Skin epidermis (tissue), 12 donors: ENCODE data around the gene DCAF15.
A peak's percentile ranks its signal among the peaks of the same experiment; 100 is the strongest.

ENCODE experiments used
- H3K27ac ChIP-seq, 21 experiments: fragments of 200-600 bp; sonication (generic) in 11 of 21; one replicate each; pipeline ENCODE4 v1.5.0; 2020; ENCODE audit warnings: mild to moderate bottlenecking in 3 of 21, inconsistent platforms in 2 of 21, moderate library complexity in 2 of 21
- H3K4me3 ChIP-seq, 7 experiments: fragments of 200-600 bp; sonication (generic) in 2 of 7; one replicate each; pipeline ENCODE4 v1.5.0; 2020; ENCODE audit warnings: inconsistent platforms in 2 of 7, mild to moderate bottlenecking in 2 of 7, moderate library complexity in 1 of 7

DCAF15 gene

DNA sequence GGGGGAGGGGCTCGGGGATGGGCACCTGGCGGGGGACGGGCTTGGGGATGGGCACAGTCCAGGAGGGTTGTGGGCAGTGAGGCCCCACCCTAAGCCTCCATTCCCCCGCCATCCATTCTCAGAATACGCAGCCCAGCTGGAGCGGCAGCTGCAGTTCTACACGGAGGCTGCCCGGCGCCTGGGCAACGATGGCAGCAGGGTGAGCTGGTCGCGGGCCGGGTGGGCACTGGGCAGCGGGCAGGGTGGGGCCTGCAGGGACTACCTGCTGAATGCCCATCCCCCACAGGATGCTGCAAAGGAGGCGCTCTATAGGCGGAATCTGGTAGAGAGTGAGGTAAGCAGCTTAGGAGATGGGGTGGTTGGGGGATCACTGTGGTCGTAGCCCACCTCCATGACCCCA, 22.4 kb upstream of the DCAF15 start:
- no peak overlapping the region for H3K27ac ChIP-seq
- H3K4me3 ChIP-seq, result no peak overlapping the region

DNA sequence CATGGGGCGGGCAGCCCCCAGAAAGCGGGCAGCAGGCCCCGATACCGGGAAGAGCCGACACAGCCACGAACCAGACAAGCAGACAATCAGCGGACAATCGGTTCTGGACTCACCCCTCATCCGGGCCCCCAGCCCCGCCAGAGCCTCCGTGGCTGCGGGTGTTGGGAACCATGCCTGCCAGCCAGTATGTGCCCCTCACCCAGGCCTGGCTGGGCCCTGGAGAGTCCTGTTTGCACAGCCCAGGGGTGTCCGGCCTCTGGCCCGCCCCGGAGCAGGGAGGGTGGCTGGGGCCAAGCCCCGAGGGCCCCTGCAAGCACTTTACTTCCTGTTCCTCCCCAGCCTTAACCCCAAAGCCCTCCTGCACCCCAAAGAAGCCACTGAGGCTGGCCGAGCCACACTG, 21.9 kb upstream of the DCAF15 start:
- Histone ChIP-seq H3K4me3 (no peak overlapping the region), H3K27ac (peak overlapping the region in 1 of 21 experiments; percentile 28)

DNA sequence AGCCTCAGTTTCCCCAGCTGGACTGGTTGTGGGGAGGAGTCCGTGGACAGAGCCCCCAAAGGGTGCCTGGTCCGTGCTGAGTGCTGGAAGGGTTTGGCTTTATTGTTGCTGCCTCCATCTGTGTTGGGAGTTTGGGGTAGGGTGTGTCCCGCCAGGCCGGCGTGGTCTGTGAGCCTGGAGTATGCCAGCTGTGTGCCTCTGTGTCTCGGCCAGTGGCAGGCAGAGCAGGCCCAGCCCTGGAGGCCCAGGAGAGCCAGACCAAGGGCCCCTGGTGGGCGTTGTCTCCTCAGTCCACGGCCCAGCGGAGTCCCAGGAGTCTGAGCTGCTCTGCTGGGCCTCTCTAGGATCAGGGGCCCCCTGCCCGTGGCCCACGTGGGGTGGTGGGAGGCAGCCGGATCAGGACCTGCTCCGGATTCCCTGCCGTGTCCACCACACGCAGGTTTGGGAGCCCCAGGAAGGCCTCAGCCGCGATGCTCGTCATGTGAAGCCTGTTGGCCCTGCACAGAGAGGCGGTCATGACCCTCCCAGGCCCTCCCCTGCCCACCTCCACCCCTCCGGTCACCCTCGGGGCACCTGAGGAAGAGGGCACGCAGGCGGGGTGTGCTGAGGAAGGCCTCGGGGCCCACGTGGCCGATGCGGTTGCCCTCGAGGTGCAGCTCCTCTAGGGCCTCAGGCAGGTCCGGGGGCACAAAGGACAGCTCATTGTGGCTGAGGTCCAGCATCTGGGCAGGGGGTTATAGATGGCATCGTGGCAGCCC, 20.7 kb upstream of the DCAF15 start:
- Histone ChIP-seq H3K27ac (peak overlapping the region in 1 of 21 experiments; percentile 34), H3K4me3 (no peak overlapping the region)

DNA sequence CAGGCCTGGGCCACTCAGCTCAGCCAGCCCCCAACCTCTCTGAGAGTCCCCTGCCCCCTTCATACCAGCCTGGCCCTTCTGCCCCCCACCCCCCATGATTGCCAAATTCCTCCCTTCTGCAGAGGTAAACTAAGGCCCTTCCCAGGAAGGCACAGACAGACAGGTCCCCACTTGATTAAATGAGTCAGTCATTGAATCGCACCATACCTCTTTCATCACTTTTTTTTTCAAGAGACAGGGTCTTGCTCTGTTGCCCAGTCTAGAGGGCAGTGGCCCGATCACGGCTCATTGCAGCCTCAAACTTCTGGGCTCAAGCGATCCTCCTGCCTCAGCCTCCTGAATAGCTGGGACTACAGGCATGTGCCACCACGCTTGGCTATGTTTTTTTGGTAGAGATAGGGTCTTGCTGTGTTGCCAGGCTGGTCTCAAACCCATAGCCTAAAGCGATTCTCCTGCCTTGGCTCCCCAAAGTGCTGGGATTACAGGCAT, 20.1 kb upstream of the DCAF15 start:
- H3K27ac ChIP-seq, result peak overlapping the region in 1 of 21 experiments; percentile 34
- H3K4me3 ChIP-seq, result no peak overlapping the region

DNA sequence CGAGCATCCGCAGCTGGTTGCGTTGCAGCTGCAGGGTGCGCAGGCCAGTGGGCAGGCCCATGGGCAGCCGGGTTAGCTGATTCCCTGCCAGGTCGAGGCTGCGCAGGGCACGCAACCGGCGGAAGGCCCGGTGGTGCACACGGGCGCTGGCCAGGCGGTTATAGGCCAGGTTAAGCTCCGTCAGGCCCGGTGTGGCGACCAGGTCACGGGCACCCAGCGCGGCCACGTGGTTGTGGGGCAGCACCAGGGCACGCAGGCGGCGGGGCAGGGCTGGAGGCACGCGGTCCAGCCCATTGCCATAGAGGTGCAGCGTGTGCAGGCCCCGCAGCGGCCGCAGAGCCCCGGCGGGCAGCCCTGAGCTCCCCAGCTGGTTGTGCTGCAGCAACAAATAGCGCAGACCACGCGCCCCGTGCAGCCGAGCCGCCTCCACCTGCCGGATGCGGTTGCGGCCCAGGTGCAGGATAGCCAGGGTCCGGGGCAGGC, 19.4 kb upstream of the DCAF15 start:
- H3K4me3 ChIP-seq, result no peak overlapping the region
- no peak overlapping the region for H3K27ac ChIP-seq

DNA sequence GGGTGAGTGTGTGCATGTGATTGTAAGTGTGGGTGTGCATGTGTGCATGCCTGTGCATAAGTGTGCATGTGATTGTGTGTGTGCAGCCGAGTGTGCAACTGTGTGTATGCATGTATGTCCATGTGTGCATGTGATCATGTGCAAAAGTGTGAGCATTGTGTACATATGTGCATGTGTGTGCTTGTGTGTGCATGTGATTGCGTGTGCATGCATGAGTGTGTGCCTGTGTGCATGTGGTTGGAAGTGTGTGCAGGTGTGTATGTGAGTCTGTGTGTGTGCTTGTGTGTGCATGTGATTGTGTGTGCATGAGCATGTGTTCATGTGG, 17.6 kb upstream of the DCAF15 start:
- Histone ChIP-seq H3K27ac (no peak overlapping the region), H3K4me3 (no peak overlapping the region)

DNA sequence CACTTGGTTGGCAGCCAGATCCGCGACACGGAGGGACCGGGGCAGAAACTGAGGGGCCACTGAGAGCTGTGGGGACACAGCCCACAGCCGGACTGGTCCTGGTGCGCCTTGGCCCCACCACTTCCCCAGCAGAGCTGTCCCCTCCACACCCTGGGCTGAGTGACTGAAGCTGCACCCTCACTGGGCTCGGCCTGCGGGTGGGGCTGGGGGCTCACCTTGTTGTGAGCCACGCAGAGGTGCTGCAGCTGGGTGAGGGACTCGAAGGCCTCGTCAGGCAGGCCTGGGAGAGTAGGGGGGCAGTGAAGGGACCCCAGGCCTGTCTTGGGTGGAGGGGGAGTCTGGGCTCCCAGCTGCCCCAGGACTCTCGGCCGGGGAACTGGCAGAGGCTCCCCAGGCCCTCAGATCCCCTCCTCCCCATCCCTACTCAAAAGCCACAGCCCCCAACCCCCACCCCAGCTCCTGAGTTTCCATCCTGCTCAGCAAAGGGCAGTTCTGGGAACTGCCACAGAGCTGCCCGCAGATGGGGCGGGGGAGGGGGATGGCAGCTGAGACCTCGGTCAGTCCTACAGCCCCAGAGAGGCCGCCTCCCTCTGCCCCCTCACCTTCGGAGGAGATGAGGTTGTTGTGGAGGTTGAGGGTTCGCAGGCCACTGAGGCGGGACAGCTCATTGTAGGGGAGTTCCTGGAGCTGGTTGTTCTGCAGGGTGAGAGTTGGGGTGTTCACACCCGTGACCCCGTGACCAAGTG, 16.4 kb upstream of the DCAF15 start:
- Histone ChIP-seq H3K27ac (no peak overlapping the region), H3K4me3 (no peak overlapping the region)

DNA sequence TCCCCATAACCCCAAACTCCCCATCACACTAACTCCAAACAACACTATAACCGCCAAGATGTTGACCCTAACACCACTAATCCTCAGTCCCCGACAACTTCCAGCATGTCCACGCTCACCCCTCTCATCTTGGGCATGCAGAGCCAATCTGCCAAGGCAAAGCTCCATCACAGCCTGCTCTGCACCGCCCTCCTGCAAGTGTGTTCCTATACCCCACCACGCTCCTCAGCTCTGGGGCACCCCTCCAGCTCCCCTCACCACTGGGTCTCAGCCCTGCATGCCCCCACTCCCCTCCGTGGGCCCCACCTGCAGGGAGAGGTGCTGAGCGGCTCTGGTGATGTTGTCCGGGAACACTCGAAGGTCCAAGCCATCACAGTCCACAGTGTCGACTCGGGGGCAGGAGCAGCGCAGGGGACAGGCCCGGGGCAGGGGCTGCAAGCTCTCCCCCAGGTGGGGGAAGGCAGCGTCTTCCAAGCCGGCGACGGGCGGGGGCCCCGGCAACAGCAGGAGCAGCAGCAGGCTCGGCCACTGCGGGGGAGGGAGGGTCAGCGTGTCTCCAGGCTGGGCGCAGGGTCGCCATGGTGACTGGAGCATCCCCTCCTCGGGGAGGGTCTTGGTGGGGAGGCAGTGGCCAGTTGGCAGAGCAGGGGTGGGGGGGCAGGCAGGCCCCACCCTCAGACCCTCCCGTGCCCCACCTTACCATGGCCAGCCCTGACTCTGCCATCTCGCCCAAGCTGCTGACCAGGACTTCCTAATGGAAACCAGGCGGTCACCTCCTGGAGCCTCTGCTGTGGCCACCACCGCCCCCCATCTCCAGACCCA, 14.6 kb upstream of the DCAF15 start:
- Histone ChIP-seq H3K27ac (peak overlapping the region in 12 of 21 experiments; percentile 8 to 71 (median 56)), H3K4me3 (peak overlapping the region in 6 of 7 experiments; percentile 8 to 36 (median 20))

DNA sequence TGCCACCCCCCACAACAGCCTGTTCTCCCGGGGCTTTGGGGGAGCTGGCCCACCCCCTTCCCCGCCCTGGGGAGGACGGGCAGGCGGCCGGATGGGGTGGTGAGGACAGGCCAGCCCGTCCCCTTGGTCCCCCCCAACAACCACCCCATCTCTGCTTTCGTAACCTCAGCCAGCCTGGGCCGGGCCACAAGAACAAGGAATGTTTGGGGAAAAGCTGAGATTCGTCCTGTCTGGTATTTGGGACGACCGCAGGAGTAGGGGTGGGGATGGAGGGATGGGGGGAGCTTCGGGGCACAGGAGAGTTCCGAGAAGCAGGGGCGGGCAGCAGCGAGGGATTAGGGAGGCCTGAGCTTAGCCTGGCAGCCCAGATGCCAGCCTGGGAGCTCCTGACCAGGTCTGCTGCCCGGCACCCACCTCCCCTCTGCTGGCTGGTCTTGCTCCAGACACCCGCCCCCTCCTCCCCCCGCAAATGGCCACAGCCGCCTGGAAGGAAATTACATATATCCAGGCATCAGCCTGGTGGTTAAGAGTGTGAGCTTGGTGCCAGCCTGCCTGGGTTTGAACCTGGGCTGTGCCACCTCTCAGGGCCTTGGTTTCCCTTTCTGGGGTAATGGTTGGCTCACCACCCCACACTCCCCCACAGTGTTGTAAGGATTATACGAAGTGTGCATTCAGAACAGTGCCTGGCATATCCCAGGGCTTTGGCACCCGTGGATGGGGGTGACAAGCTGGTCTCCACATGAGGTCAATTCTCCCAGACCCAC, 13.8 kb upstream of the DCAF15 start, which contains the start of gene PODNL1:
Gene PODNL1, minus strand, starts transcription at position 117 of the 764 bp plus-strand sequence. CDS start 236 bp downstream, outside the sequence.
- Histone ChIP-seq H3K4me3 (peak within 1 kb of the TSS in 6 of 7 experiments; percentile 8 to 36 (median 20)), H3K27ac (peak within 1 kb of the TSS in 14 of 21 experiments; percentile 8 to 71 (median 48))

DNA sequence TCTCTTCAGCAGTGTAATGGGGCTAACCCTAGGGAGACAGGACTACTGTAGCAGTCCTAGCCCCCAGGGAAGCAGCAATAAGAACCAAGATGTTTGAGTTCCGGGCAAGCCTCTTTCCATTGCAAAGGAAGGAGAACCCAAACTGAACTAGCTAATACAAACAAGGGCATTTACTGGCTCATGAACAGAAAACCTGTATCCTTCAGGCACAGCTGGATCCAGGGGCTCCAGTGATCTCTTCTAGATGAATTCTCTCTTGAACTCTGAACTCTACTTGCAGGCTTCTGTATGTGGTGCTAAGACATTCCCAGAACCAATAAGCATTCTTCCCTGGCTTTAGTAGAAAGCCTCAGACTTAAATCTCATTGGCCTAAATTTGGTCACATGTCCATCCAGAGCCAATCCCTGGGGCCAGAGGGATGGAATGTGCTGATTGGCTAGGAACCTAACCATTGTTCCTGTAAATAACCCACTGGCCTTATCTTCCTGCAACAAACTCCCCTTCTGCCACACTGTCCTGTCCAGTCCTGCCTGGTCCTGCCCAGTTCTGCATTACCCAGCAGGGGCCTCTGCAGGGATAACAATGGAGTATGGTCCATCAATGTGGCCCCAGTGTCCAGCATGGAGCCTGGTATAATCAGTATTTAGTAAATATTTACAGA, 10.2 kb upstream of the DCAF15 start:
- no peak overlapping the region for H3K27ac ChIP-seq
- no peak overlapping the region for H3K4me3 ChIP-seq

DNA sequence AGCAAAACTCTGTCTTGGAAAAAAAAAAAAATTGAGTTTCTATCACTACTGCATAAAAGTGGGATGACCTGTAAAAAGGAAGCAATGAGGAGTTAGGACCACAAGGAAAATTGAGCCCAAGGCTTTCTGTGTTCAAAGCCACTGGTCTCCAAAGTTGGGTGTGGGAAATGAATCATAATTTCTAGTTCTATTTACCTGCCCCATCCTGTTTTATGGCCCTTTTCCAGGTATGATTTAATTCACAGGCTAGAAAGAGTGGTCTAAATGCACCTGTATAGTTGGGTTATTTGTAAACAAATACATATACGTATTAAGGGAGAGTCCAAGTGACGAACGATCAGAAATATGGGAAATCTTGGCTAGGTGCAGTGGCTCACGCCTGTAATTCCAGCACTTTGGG, 5.9 kb upstream of the DCAF15 start:
- H3K27ac ChIP-seq, result no peak overlapping the region
- H3K4me3 ChIP-seq, result no peak overlapping the region

DNA sequence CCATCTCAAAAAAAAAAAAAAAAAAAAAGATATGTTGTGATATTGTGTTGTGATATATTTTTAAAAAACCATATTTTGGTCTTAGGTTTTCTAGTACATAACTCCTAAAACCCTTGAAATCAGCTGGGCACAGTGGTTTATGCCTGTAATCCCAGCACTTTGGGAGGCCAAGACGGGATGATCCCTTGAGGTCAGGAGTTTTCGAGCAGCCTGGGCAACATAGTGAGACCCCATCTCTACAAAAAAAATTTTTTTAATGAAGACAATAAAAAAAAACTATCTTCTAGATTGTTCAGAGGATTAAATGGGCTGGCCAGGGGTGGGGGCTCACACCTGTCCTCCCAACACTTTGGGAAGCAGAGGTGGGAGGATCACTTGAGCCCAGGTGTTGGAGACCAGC, 1.3 kb upstream of the DCAF15 start:
- H3K4me3 ChIP-seq, result no peak overlapping the region
- no peak overlapping the region for H3K27ac ChIP-seq

DNA sequence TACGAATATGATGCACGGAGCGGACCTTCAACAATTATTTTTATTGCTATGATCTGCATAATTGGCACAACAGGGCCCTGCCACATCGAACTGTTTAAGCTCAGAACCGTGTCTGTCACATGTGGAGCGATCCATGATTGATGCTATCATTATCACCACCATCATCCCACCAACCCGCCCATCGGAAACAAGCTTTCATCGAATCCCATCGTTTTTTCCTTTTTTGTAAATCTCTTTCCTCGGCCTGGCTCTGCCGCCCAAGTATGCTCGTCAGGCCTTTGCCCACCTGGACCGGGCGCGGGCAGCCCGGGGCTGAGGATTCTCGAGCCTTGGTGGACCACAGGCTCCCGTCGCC, 533 bp upstream of the DCAF15 start:
- H3K4me3 ChIP-seq, result peak overlapping the region in 6 of 7 experiments; percentile 20 to 86 (median 72)
- peak overlapping the region in 2 of 21 experiments; percentile 87 to 92 for H3K27ac ChIP-seq

DNA sequence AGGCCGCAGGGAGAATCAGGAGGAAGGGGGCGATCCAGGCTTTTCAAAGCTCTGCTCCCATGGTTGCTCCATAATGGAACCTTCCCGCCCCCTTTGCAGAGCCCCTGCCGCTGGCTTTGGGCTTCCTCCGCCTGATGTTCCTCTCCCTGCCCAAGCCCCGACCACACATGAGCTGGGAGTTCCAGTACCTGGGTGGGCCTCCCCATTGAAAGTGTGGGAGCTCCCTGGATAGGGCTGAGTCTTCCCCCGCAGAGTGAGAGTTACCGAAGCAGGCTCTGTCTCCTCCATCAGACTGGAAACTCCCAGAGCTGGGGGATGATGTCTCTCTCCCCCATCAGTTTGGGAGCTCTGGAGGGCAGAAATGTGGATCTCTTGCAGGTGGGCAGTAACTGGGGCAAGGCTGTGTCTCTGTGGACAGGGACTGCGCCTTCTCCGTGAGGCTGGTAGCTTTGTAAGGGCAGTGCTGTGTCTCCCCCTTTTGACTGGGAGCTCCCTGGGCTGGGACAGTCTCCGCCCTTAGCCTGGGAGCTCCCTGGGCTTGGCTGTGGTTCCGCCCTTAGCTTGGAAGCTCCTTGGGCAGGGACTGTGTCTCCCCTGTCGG, 722 bp downstream of the DCAF15 start:
- Histone ChIP-seq H3K4me3 (peak overlapping the region; percentile 59 to 86 (median 80)), H3K27ac (peak overlapping the region; percentile 74 to 98 (median 92))

DNA sequence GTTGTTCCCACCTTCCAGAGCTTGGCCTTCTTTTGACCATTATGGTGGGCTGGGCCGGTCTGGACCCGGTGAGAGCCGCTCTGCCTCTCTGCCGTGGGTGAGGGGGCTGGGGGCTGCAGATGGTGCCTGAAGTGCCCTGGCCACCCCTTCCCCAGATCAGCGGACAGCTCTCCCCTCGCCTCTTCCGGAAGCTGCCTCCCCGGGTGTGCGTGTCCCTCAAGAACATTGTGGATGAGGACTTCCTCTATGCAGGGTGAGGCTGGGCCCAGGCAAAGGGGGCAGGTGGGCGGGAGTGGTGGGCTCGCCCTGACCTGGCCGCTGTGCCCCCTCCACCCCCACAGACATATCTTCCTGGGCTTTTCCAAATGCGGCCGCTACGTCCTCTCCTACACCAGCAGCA, 1.9 kb downstream of the DCAF15 start:
- no peak overlapping the region for H3K4me3 ChIP-seq
- peak overlapping the region in 3 of 21 experiments; percentile 85 to 95 (median 92) for H3K27ac ChIP-seq

DNA sequence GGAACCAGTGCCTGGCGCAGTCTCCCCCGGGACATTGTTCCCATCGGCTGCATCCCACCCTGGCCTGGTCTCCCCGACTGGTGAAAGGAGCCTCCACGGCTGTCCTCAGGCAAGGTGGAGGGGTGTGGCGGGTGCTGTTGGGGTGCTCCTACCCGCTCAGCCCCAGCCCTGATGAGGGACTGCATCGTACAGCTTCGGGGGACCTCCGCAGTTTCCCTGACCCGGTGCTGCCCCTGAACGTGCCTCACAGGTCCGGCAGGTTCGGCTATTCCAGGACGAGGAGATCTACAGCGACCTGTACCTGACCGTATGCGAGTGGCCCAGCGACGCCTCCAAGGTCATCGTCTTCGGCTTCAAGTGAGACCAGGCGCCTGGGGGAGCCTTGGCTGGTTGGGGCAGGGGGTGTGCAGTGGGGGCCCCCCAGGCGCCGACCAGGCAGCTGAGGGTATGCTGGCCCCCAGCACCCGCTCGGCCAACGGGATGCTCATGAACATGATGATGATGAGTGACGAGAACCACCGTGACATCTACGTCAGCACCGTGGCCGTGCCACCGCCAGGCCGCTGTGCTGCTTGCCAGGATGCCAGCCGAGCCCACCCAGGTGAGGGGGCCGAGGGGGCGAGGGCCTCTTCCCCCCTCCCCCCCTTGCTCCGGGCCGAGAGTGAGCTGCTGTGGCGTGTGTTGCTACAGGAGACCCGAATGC, 3.5 kb downstream of the DCAF15 start:
- H3K27ac ChIP-seq, result no peak overlapping the region
- no peak overlapping the region for H3K4me3 ChIP-seq

DNA sequence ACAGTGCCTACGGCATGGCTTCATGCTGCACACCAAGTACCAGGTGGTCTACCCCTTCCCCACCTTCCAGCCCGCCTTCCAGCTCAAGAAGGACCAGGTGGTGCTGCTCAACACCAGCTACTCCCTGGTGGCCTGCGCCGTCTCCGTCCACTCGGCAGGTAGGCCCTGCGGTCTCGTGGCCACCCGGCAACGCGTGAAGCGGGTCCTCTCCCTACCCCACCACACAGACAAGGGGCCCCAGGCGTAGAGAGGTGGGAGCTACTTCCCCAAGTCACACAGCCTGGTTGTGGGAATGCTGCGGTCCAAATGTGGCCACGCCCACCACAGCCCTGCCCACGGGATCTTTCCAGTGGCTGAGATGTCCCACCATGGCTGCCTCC, 4.0 kb downstream of the DCAF15 start:
- H3K27ac ChIP-seq, result no peak overlapping the region

DNA sequence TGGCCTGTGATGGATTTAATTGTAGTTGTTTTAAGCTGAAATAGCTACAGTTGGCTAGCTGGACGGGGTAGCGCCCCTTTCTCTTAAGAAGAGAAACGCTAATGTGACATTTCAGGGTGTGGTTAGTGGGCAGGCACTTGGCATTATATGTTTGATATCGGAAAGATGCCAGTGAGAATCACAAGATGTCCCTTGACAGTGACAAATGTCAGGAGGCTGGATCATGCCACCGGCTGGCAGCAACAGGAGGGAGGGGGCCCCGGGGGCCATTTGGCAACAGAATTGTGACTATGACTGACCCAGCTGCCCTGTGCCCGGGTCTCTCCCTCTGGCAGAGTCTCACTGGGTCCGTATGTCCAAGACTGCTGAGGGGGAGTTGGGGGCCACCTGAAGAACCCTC, 4.7 kb downstream of the DCAF15 start:
- H3K27ac ChIP-seq, result no peak overlapping the region

More for the DNA sequence above, 4.0 kb downstream of the DCAF15 start:
- no peak overlapping the region for H3K4me3 ChIP-seq

More for the DNA sequence above, 4.7 kb downstream of the DCAF15 start:
- no peak overlapping the region for H3K4me3 ChIP-seq
